ENCODE data around the gene ABCC9. TPM values are rescaled to one million over a fixed set of nuclear protein-coding genes. Genes with fewer than 3 reads are reported as not detected.

The ABCC9 gene
- total RNA-seq, 4 donors from 2014 or later, result 76.1 to 140 (median 118) TPM

DNA sequence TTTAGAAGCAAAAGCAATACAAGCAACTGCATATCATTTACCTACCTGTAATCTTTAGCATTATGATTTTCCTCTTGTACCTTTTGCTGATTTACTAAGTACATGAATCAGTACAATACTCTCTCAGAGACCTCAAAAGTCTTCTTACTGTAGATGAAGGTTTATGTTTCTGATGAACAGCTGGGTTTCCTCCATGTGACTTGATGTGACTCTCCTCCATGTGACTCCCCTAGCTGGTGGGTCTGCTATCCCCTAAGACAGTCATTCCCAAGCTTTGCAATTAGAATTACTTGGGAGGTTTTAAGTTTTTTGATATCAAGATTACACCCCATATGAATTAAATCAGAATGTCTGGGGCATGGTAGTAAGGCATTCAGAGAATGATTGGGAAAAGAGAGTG lies 32.0 kb upstream of the ABCC9 start:
- Histone ChIP-seq H3K9me3 (no peaks in the 10 kb centered on the region), H3K4me1 (no peaks in the 10 kb centered on the region), H3K27ac (no peak overlapping the region), H3K36me3 (no peaks in the 10 kb centered on the region), H3K27me3 (no peaks in the 10 kb centered on the region), H3K4me3 (no peak overlapping the region)
- in situ Hi-C loops (cut with MboI; ENCODE audit: low sequenced_read_pairs in 4 of 4), result no loop called here
- no peak for TF ChIP-seq CTCF (IDR thresholded peaks at IDR 0.05 in 4 of 5, conservative IDR thresholded peaks at IDR 0.05 in 1 of 5)
- TF ChIP-seq POLR2A (IDR thresholded peaks at IDR 0.05), result no peak
- intact Hi-C loops (cut with DNase I; ENCODE audit: low total_unique reads), result no loop called here
- DNase-seq (no peak), ATAC-seq (no peak)

DNA sequence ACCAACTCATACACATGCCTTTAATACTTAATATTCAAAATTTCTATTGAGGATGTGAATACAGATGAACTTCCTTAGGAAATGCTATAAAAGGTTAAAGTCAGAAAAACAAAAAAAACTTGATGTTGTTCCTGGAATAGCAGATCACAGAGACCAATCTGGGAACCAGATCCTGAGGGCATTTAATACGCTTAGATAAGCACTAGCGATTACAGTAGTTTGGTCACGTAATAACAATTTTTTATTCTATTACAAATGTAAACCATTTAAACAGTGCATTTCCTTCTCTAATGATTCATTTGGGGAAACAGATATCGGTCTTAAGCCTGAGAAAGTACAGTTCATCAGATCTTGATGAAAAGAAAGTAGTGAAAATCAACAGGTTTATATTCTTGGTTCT lies 30.8 kb upstream of the ABCC9 start:
- TF ChIP-seq POLR2A (IDR thresholded peaks at IDR 0.05) (no peak), CTCF (IDR thresholded peaks at IDR 0.05 in 4 of 5, conservative IDR thresholded peaks at IDR 0.05 in 1 of 5) (no peak)
- no peak for ATAC-seq
- Histone ChIP-seq H3K27me3 (no peaks in the 10 kb centered on the region), H3K27ac (no peak overlapping the region), H3K9me3 (no peaks in the 10 kb centered on the region), H3K36me3 (no peaks in the 10 kb centered on the region), H3K4me3 (no peak overlapping the region), H3K4me1 (no peaks in the 10 kb centered on the region)
- intact Hi-C loops (cut with DNase I; ENCODE audit: low total_unique reads), result no loop called here
- in situ Hi-C loops (cut with MboI; ENCODE audit: low sequenced_read_pairs in 4 of 4), result no loop called here
- DNase-seq, result no peak

GRCh38 chr12:21971344-21971743 lies 30.1 kb upstream of the ABCC9 start:
- no peaks in the 10 kb centered on the region for H3K4me1 ChIP-seq
- in situ Hi-C loops (cut with MboI; ENCODE audit: low sequenced_read_pairs in 4 of 4), result no loop called here
- no peak for DNase-seq
- no peak overlapping the region for H3K4me3 ChIP-seq
- no peak for TF ChIP-seq POLR2A (IDR thresholded peaks at IDR 0.05)
- TF ChIP-seq CTCF (IDR thresholded peaks at IDR 0.05 in 4 of 5, conservative IDR thresholded peaks at IDR 0.05 in 1 of 5), result no peak
- H3K9me3 ChIP-seq, result no peaks in the 10 kb centered on the region
- intact Hi-C loops (cut with DNase I; ENCODE audit: low total_unique reads), result no loop called here
- no peak for ATAC-seq
- H3K27me3 ChIP-seq, result no peaks in the 10 kb centered on the region
- no peaks in the 10 kb centered on the region for H3K36me3 ChIP-seq
- peak overlapping the region in 1 of 4 donors; percentile 24 for H3K27ac ChIP-seq

GRCh38 chr12:21962821-21963220 lies 21.6 kb upstream of the ABCC9 start:
- no peaks in the 10 kb centered on the region for H3K4me1 ChIP-seq
- TF ChIP-seq CTCF (IDR thresholded peaks at IDR 0.05 in 4 of 5, conservative IDR thresholded peaks at IDR 0.05 in 1 of 5), result peak in 1 of 5 experiments; percentile 33
- TF ChIP-seq POLR2A (IDR thresholded peaks at IDR 0.05), result no peak
- H3K4me3 ChIP-seq, result no peak overlapping the region
- DNase-seq (no peak), ATAC-seq (no peak)
- no peak overlapping the region for H3K27ac ChIP-seq
- no peaks in the 10 kb centered on the region for H3K36me3 ChIP-seq
- intact Hi-C loops (cut with DNase I; ENCODE audit: low total_unique reads), result no loop called here
- in situ Hi-C loops (cut with MboI; ENCODE audit: low sequenced_read_pairs in 4 of 4), result no loop called here
- no peaks in the 10 kb centered on the region for H3K27me3 ChIP-seq
- H3K9me3 ChIP-seq, result no peaks in the 10 kb centered on the region

GRCh38 chr12:21962236-21962635 lies 21.0 kb upstream of the ABCC9 start:
- ATAC-seq (no peak), DNase-seq (no peak)
- no peak overlapping the region for H3K27ac ChIP-seq
- intact Hi-C loops (cut with DNase I; ENCODE audit: low total_unique reads), result no loop called here
- no peaks in the 10 kb centered on the region for H3K9me3 ChIP-seq
- TF ChIP-seq CTCF (IDR thresholded peaks at IDR 0.05 in 4 of 5, conservative IDR thresholded peaks at IDR 0.05 in 1 of 5) (no peak), POLR2A (IDR thresholded peaks at IDR 0.05) (no peak)
- in situ Hi-C loops (cut with MboI; ENCODE audit: low sequenced_read_pairs in 4 of 4), result no loop called here
- no peaks in the 10 kb centered on the region for H3K27me3 ChIP-seq
- H3K4me1 ChIP-seq, result no peaks in the 10 kb centered on the region
- H3K4me3 ChIP-seq, result no peak overlapping the region
- H3K36me3 ChIP-seq, result no peaks in the 10 kb centered on the region
